Thyroid gland (tissue), 4 donors: Measurements from ENCODE around the gene IRS2.

Experiments used
- CTCF ChIP-seq, 6 experiments: fragments of 200-600 bp in 3 of 6; fragments of 450-650 bp in 3 of 6; sonication (generic) in 3 of 6; IDR thresholded peaks; one replicate each; pipeline ENCODE4 v1.5.1; 2016 to 2019; ENCODE audit warnings: antibody characterized with exemption in 6 of 6, mild to moderate bottlenecking in 2 of 6, inconsistent platforms in 1 of 6, moderate library complexity in 1 of 6
- POLR2A ChIP-seq, 2 donors: fragments of 450-650 bp; IDR thresholded peaks; one replicate each; pipeline ENCODE4 v1.6.1; 2017; ENCODE audit warnings: antibody characterized with exemption in 2 of 2, mild to moderate bottlenecking in 2 of 2, moderate library complexity in 1 of 2

DNA sequence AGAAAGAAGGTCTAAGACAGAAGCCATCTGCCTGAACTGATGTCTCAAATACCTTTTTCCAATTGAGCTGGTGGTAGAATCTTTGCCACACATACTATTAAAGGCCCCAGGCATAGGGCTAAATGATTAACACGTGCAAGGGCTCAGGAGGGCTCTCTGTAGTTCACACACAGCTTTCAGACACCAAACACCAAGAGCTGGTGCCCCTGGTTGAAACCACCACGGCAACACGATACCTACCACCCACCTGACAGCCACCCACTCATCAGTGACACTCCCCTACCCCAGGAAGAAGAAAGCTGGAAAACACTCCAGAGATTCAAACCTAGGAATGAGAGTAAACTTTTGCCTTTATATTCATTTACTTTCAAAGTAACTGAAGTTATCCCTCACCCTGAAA is 26.8 kb downstream of the IRS2 start:
- TF ChIP-seq POLR2A (IDR thresholded peaks at IDR 0.05) = no peak
- TF ChIP-seq CTCF (IDR thresholded peaks at IDR 0.05) = no peak
